NB4 (cell line): Measurements from ENCODE around the gene RIMKLB.

Source experiments
- CTCF ChIP-seq: IDR thresholded peaks from one replicate; pipeline ENCODE4 v1.5.1; 2012; ENCODE audit warnings: low read depth, low read length
- MAX ChIP-seq: IDR thresholded peaks from 2 replicates; pipeline ENCODE4 v1.6.1; 2011; ENCODE audit warnings: low read depth, low read length
- MYC ChIP-seq: IDR thresholded peaks from 2 replicates; pipeline ENCODE4 v1.6.1; 2011; ENCODE audit warnings: low read depth, low read length
- POLR2A ChIP-seq: IDR thresholded peaks from 2 replicates; pipeline ENCODE4 v1.6.1; 2011; ENCODE audit warnings: mild to moderate bottlenecking; ENCODE audit not compliant: insufficient read length; ENCODE audit errors: extremely low read depth

GRCh38 chr12:8685051-8685450 lies 12.7 kb upstream of the RIMKLB start:
- TF ChIP-seq CTCF (no peak), POLR2A (no peak), MAX (no peak), MYC (no peak)
